Measurements from ENCODE around the gene SURF1. TPM values are rescaled to one million over a fixed set of nuclear protein-coding genes. Genes with fewer than 3 reads are reported as not detected.

SURF1 gene
- total and polyA plus RNA-seq, 10 of the 15 experiments (the other 5 are each of a cell fraction or from before 2014, with no cell fraction given): 17.9 to 46.4 (median 29.6) TPM

DNA sequence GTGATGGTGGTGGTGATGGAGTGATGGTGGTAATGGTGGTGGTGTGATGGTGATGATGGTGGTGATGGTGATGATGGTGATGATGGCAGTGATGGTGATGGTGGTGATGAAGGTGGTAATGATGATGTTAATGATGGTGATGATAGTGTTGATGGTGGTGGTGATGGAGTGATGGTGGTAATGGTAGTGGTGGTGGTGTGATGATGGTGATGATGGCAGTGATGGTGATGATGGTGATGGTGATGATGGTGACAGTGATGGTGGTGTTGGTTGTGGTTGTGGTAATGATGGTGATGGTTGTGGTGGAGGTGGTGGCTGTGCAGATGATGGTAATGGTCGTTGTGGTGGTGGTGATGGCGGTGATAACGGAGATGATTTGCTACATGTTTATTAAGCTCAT is 27.2 kb upstream of the SURF1 start (continued):
- no peak for TF ChIP-seq FOS (IDR thresholded peaks at IDR 0.05; ENCODE audit: borderline replicate concordance, extremely low read depth, insufficient read length)
- no peak for TF ChIP-seq MYC (IDR thresholded peaks at IDR 0.05; ENCODE audit: insufficient read depth, insufficient read length, insufficient replicate concordance, low read length, severe bottlenecking)
- no peak for TF ChIP-seq ZNF24 (IDR thresholded peaks at IDR 0.05)
- TF ChIP-seq NFXL1 (IDR thresholded peaks at IDR 0.05; ENCODE audit: borderline replicate concordance): no peak
- TF ChIP-seq, protein P1, sequence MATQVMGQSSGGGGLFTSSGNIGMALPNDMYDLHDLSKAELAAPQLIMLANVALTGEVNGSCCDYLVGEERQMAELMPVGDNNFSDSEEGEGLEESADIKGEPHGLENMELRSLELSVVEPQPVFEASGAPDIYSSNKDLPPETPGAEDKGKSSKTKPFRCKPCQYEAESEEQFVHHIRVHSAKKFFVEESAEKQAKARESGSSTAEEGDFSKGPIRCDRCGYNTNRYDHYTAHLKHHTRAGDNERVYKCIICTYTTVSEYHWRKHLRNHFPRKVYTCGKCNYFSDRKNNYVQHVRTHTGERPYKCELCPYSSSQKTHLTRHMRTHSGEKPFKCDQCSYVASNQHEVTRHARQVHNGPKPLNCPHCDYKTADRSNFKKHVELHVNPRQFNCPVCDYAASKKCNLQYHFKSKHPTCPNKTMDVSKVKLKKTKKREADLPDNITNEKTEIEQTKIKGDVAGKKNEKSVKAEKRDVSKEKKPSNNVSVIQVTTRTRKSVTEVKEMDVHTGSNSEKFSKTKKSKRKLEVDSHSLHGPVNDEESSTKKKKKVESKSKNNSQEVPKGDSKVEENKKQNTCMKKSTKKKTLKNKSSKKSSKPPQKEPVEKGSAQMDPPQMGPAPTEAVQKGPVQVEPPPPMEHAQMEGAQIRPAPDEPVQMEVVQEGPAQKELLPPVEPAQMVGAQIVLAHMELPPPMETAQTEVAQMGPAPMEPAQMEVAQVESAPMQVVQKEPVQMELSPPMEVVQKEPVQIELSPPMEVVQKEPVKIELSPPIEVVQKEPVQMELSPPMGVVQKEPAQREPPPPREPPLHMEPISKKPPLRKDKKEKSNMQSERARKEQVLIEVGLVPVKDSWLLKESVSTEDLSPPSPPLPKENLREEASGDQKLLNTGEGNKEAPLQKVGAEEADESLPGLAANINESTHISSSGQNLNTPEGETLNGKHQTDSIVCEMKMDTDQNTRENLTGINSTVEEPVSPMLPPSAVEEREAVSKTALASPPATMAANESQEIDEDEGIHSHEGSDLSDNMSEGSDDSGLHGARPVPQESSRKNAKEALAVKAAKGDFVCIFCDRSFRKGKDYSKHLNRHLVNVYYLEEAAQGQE (IDR thresholded peaks at IDR 0.05; ENCODE audit: low read depth, low read length): no peak
- no peak for TF ChIP-seq ATF7 (IDR thresholded peaks at IDR 0.05; ENCODE audit: low read depth)

DNA sequence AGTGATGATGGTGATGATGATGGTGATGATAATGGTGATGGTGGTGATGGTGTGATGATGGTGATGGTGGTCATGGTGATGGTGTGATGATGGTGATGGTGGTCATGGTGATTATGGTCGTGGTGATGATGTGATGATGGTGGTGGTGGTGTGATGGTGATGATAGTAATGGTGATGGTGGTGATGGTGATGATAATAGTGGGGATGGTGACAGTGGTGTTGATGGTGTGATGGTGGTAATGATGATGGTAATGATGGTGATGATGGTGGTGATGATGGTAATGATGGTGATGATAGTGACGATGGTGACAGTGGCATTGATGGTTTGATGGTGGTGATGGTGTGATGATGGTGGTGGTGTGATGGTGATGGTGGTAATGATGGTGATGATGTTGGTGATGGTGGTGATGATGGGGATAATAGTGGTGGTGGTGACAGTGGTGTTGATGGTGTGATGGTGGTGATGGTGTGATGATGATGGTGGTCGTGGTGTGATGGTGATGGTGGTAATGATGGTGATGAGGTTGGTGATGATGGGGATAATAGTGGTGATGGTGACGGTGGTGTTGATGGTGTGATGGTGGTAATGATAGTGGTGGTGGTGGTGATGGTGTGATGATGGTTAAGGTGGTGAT is 26.3 kb upstream of the SURF1 start:
- ChIA-PET POLR2A (no interaction called here), SMC1A (ENCODE audit: uncharacterized antibody, unreplicated experiment) (no interaction called here), CTCF (no interaction called here), RAD21 (ENCODE audit: unreplicated experiment) (no interaction called here)
- Histone ChIP-seq H3K36me3 (ENCODE audit: control insufficient read depth in 2 of 2, insufficient read depth in 2 of 2, low read length in 1 of 2) (no peaks in the 10 kb centered on the region), H3K4me1 (ENCODE audit: control insufficient read depth, insufficient read depth, low read length) (no peaks in the 10 kb centered on the region), H3K9ac (ENCODE audit: control insufficient read depth, insufficient read depth, low read length) (no peak overlapping the region), H3K9me3 (replicated peaks; ENCODE audit: control insufficient read depth, insufficient read depth, low read length) (no peaks in the 10 kb centered on the region; the same call in 2 of the 3 replicates), H3K27me3 (replicated peaks in 1 of 2; ENCODE audit: control insufficient read depth in 2 of 2, insufficient read depth in 2 of 2, low read length in 1 of 2) (no peaks in the 10 kb centered on the region), H3K4me2 (ENCODE audit: control insufficient read depth, insufficient read depth) (no peak overlapping the region), H3K27ac (ENCODE audit: control insufficient read depth, insufficient read depth) (no peak overlapping the region), H4K20me1 (ENCODE audit: control insufficient read depth, insufficient read depth) (no peaks in the 10 kb centered on the region), H3K4me3 (no peak overlapping the region), H2AFZ (ENCODE audit: control insufficient read depth, low read depth, low read length) (no peak overlapping the region), H3K79me2 (ENCODE audit: control insufficient read depth, insufficient read depth, low read length) (no peaks in the 10 kb centered on the region)
- intact Hi-C loops (cut with micrococcal nuclease; ENCODE audit: unreplicated experiment): no loop called here
- ATAC-seq: no peak
- BruUV-seq (replicated peaks): no TSS peak
- WGBS (ENCODE audit: insufficient coverage, insufficient replicate concordance, low lambda C conversion rate, missing lambda C conversion rate): 36% methylated on average over 4 of the region's 4 CpGs
- no peak for FAIRE-seq
- no peak for DNase-seq (ENCODE audit: low read depth, low spot score)
- in situ Hi-C loops (cut with MboI): no loop called here
- TF ChIP-seq CEBPZ (IDR thresholded peaks at IDR 0.05; ENCODE audit: low read depth, low read length) (no peak), BCL3 (IDR thresholded peaks at IDR 0.05; ENCODE audit: borderline replicate concordance, insufficient read depth, low read depth, low read length, poor library complexity, severe bottlenecking) (no peak), RAD51 (IDR thresholded peaks at IDR 0.05) (no peak), BHLHE40 (IDR thresholded peaks at IDR 0.05; ENCODE audit: borderline replicate concordance in 1 of 2, low read depth in 2 of 2, low read length in 1 of 2) (no peak)
